SK-N-SH treated with all-trans-retinoic acid at 6 μM for 48 hours (cell line): ENCODE results near the gene PLEKHF1.

Experiments used
- ATAC-seq: fragments of 200-7000 bp; cut with Tn5 transposase; 3 replicates; pipeline ENCODE4 v1.9.1; 2020; ENCODE audit warnings: mild to moderate bottlenecking, moderate library complexity
- ARNTL ChIP-seq: fragments of 450-650 bp; formaldehyde crosslinking; IDR thresholded peaks from 2 replicates; pipeline ENCODE4 v1.5.0; 2020; ENCODE audit warnings: low read depth, mild to moderate bottlenecking, moderate library complexity, borderline replicate concordance
- BACH2 ChIP-seq: fragments of 250-450 bp; sonication (Bioruptor Pico); IDR thresholded peaks from 2 replicates; pipeline ENCODE4 v1.9.0; 2021; ENCODE audit warnings: mild to moderate bottlenecking, borderline replicate concordance
- CREB5 ChIP-seq: fragments of 250-450 bp; sonication (Bioruptor Pico); IDR thresholded peaks from 2 replicates; pipeline ENCODE4 v1.5.1; 2020; ENCODE audit warnings: low read depth, mild to moderate bottlenecking, moderate library complexity
- CSRNP3 ChIP-seq: fragments of 250-450 bp; sonication (Bioruptor Pico); IDR thresholded peaks from 2 replicates; pipeline ENCODE4 v1.5.1; 2021; ENCODE audit warnings: mild to moderate bottlenecking, moderate library complexity
- ESRRG ChIP-seq: fragments of 250-450 bp; sonication (Bioruptor Pico); IDR thresholded peaks from 2 replicates; pipeline ENCODE4 v1.6.1; 2021; ENCODE audit warnings: mild to moderate bottlenecking
- GLIS3 ChIP-seq: fragments of 250-450 bp; sonication (Bioruptor Pico); IDR thresholded peaks from 2 replicates; pipeline ENCODE4 v1.5.0; 2020; ENCODE audit warnings: mild to moderate bottlenecking, moderate library complexity
- ISL1 ChIP-seq: fragments of 250-450 bp; sonication (Bioruptor Pico); IDR thresholded peaks from 2 replicates; pipeline ENCODE4 v2.1.2; 2022; ENCODE audit warnings: mild to moderate bottlenecking, moderate library complexity
- OSR1 ChIP-seq: fragments of 250-450 bp; sonication (Bioruptor Pico); IDR thresholded peaks from 2 replicates; pipeline ENCODE4 v1.8.0; 2022; ENCODE audit warnings: moderate library complexity, mild to moderate bottlenecking, inconsistent platforms
- PATZ1 ChIP-seq: fragments of 250-450 bp; sonication (Bioruptor Pico); IDR thresholded peaks from 2 replicates; pipeline ENCODE4 v1.8.0; 2020; ENCODE audit warnings: mild to moderate bottlenecking, moderate library complexity, borderline replicate concordance
- POU6F1 ChIP-seq: fragments of 250-450 bp; sonication (Bioruptor Pico); IDR thresholded peaks from 2 replicates; pipeline ENCODE4 v1.8.0; 2021; ENCODE audit warnings: low read depth, mild to moderate bottlenecking, moderate library complexity, borderline replicate concordance
- PPARA ChIP-seq: fragments of 250-450 bp; sonication (Bioruptor Pico); IDR thresholded peaks from 2 replicates; pipeline ENCODE4 v1.5.0; 2020; ENCODE audit warnings: mild to moderate bottlenecking, borderline replicate concordance
- RARB ChIP-seq: fragments of 250-450 bp; sonication (Bioruptor Pico); IDR thresholded peaks from 2 replicates; pipeline ENCODE4 v1.8.0; 2021; ENCODE audit warnings: mild to moderate bottlenecking, moderate library complexity
- SNAI2 ChIP-seq: fragments of 250-450 bp; sonication (Bioruptor Pico); IDR thresholded peaks from 2 replicates; pipeline ENCODE4 v1.5.0; 2020; ENCODE audit warnings: mild to moderate bottlenecking, moderate library complexity
- TCF4 ChIP-seq: fragments of 250-450 bp; sonication (Bioruptor Pico); IDR thresholded peaks from 2 replicates; pipeline ENCODE4 v1.8.0; 2021; ENCODE audit warnings: mild to moderate bottlenecking, moderate library complexity, borderline replicate concordance
- TOX ChIP-seq: fragments of 250-450 bp; sonication (Bioruptor Pico); IDR thresholded peaks from 2 replicates; pipeline ENCODE4 v1.8.0; 2021; ENCODE audit warnings: mild to moderate bottlenecking, moderate library complexity, borderline replicate concordance
- TSHZ2 ChIP-seq: fragments of 250-450 bp; sonication (Bioruptor Pico); IDR thresholded peaks from 2 replicates; pipeline ENCODE4 v1.5.0; 2020; ENCODE audit warnings: mild to moderate bottlenecking, moderate library complexity
- ZC3H10 ChIP-seq: fragments of 250-450 bp; sonication (Bioruptor Pico); IDR thresholded peaks from 2 replicates; pipeline ENCODE4 v1.5.1; 2021; ENCODE audit warnings: mild to moderate bottlenecking, moderate library complexity
- ZFP3 ChIP-seq: fragments of 250-450 bp; sonication (Bioruptor Pico); IDR thresholded peaks from 2 replicates; pipeline ENCODE4 v1.5.0; 2020; ENCODE audit warnings: mild to moderate bottlenecking, moderate library complexity
- ZFP30 ChIP-seq: fragments of 450-650 bp; formaldehyde crosslinking; IDR thresholded peaks from 2 replicates; pipeline ENCODE4 v1.5.0; 2022; ENCODE audit warnings: mild to moderate bottlenecking, moderate library complexity
- ZNF565 ChIP-seq: fragments of 450-650 bp; formaldehyde crosslinking; conservative IDR thresholded peaks from 2 replicates; pipeline ENCODE4 v1.5.0; 2020; ENCODE audit warnings: low read depth, mild to moderate bottlenecking, moderate library complexity
- ZNF70 ChIP-seq: fragments of 450-650 bp; formaldehyde crosslinking; IDR thresholded peaks from 2 replicates; pipeline ENCODE4 v1.5.0; 2020; ENCODE audit warnings: mild to moderate bottlenecking, moderate library complexity
- ZNF8 ChIP-seq: fragments of 450-650 bp; formaldehyde crosslinking; IDR thresholded peaks from 2 replicates; pipeline ENCODE4 v1.5.0; 2020; ENCODE audit warnings: mild to moderate bottlenecking, moderate library complexity

The PLEKHF1 gene

GRCh38 chr19:29665215-29665825, at the start of gene PLEKHF1:
Gene PLEKHF1, plus strand, starts transcription at chr19:29665461. Its CDS starts 8,379 bp downstream, at chr19:29673840.
- ATAC-seq: peak; percentile 92
- TF ChIP-seq OSR1 (CRISPR knock-in tag) (no peak), SNAI2 (CRISPR knock-in tag) (no peak), ZFP3 (CRISPR knock-in tag) (no peak), ZFP30 (CRISPR knock-in tag) (no peak)

GRCh38 chr19:29615891-29616425, 49.3 kb upstream of the PLEKHF1 start:
- TF ChIP-seq SNAI2 (CRISPR knock-in tag): no peak
- no peak for TF ChIP-seq BACH2 (CRISPR knock-in tag)
- TF ChIP-seq ISL1 (CRISPR knock-in tag): no peak
- TF ChIP-seq ZC3H10: no peak
- no peak for TF ChIP-seq ZNF8
- TF ChIP-seq ARNTL (CRISPR knock-in tag): no peak
- TF ChIP-seq OSR1 (CRISPR knock-in tag): no peak
- no peak for TF ChIP-seq ZNF565
- TF ChIP-seq GLIS3 (CRISPR knock-in tag): no peak
- TF ChIP-seq POU6F1: no peak
- no peak for TF ChIP-seq RARB
- no peak for TF ChIP-seq PATZ1 (CRISPR knock-in tag)
- no peak for TF ChIP-seq CREB5 (CRISPR knock-in tag)
- no peak for TF ChIP-seq CSRNP3 (CRISPR knock-in tag)
- no peak for TF ChIP-seq TSHZ2
- ATAC-seq: no peak

GRCh38 chr19:29616541-29616940, 48.7 kb upstream of the PLEKHF1 start:
- ATAC-seq: no peak; the same call in 1 of the 3 replicates
- TF ChIP-seq ZNF565 (no peak), TCF4 (CRISPR knock-in tag) (no peak), ESRRG (CRISPR knock-in tag) (no peak), POU6F1 (no peak), ZFP30 (CRISPR knock-in tag) (no peak), PPARA (CRISPR knock-in tag) (no peak), ARNTL (CRISPR knock-in tag) (no peak), ISL1 (CRISPR knock-in tag) (no peak), RARB (no peak), ZNF70 (no peak), ZNF8 (no peak), TOX (CRISPR knock-in tag) (no peak), ZC3H10 (no peak), ZFP3 (CRISPR knock-in tag) (no peak), SNAI2 (CRISPR knock-in tag) (no peak), BACH2 (CRISPR knock-in tag) (no peak), PATZ1 (CRISPR knock-in tag) (no peak), GLIS3 (CRISPR knock-in tag) (no peak)
